NCI-H128 (cell line): Measurements from ENCODE around the gene RXYLT1.
A peak's percentile ranks its signal among the peaks of the same experiment; 100 is the strongest.

ENCODE experiments used
- DNase-seq: peaks from one replicate; lab custom pipeline; 2025; ENCODE audit not compliant: unreplicated experiment; lab: John Stamatoyannopoulos, UW

The RXYLT1 gene

GRCh38 chr12:63795944-63796343 lies 16.2 kb downstream of the RXYLT1 start:
- DNase-seq: no peak

GRCh38 chr12:63802012-63802608 lies 22.4 kb downstream of the RXYLT1 start:
- DNase-seq: peak; percentile 13

GRCh38 chr12:63804746-63805145 lies 25.0 kb downstream of the RXYLT1 start:
- no peak for DNase-seq

- DNase-seq: peak; percentile 8
These were observed 26.3 kb downstream of the RXYLT1 start for GRCh38 chr12:63805704-63806672.

- DNase-seq: no peak
These were observed 28.9 kb downstream of the RXYLT1 start for GRCh38 chr12:63808631-63809030.

- no peak for DNase-seq
These were observed 29.9 kb downstream of the RXYLT1 start for GRCh38 chr12:63809566-63809965.

- DNase-seq: no peak
These were observed 31.6 kb downstream of the RXYLT1 start for GRCh38 chr12:63811334-63811733.

- DNase-seq: no peak
These were observed 32.0 kb downstream of the RXYLT1 start for GRCh38 chr12:63811755-63812154.

GRCh38 chr12:63814146-63814772 lies 34.5 kb downstream of the RXYLT1 start:
- no peak for DNase-seq

- DNase-seq: no peak
These were observed 35.8 kb downstream of the RXYLT1 start for GRCh38 chr12:63815482-63815852.

GRCh38 chr12:63816031-63816430 lies 36.3 kb downstream of the RXYLT1 start:
- DNase-seq: no peak

GRCh38 chr12:63820427-63820826 lies 40.7 kb downstream of the RXYLT1 start:
- no peak for DNase-seq

- no peak for DNase-seq
These were observed 42.1 kb downstream of the RXYLT1 start for GRCh38 chr12:63821781-63822251.

- DNase-seq: no peak
These were observed 42.6 kb downstream of the RXYLT1 start for GRCh38 chr12:63822352-63822751.

GRCh38 chr12:63823040-63823439 lies 43.3 kb downstream of the RXYLT1 start:
- no peak for DNase-seq

- no peak for DNase-seq
These were observed 46.4 kb downstream of the RXYLT1 start for GRCh38 chr12:63826006-63826585.

GRCh38 chr12:63828867-63829266 lies 49.2 kb downstream of the RXYLT1 start:
- no peak for DNase-seq

GRCh38 chr12:63836046-63836445 lies 56.3 kb downstream of the RXYLT1 start:
- DNase-seq: no peak

GRCh38 chr12:63836936-63837335 lies 57.2 kb downstream of the RXYLT1 start:
- no peak for DNase-seq

- no peak for DNase-seq
These were observed 58.7 kb downstream of the RXYLT1 start for GRCh38 chr12:63838411-63838810.

GRCh38 chr12:63841011-63841410 lies 61.3 kb downstream of the RXYLT1 start:
- DNase-seq: no peak
